ENCODE measurements around the gene ZNF776.
"Not testable (repeated sequence)": the region's sequence is repeated elsewhere in the genome, so short reads cannot be mapped to it uniquely, and the experiment has no call there.

Gene ZNF776

GRCh38 chr19:57746580-57747471 lies at the start of gene ZNF776:
Gene ZNF776 (plus strand): TSS chr19:57746815. CDS start chr19:57747059, 244 bp downstream.
- peak; percentile 98 for ATAC-seq (replicated peaks; ENCODE audit: extremely low read depth, poor library complexity, severe bottlenecking)
- H3K4me3 Mint-ChIP-seq = peak within 1 kb of the TSS; percentile 98
- H3K27ac Mint-ChIP-seq (ENCODE audit: low read depth) = peak within 1 kb of the TSS; percentile 96
- H3K4me1 Mint-ChIP-seq = peaks cover 30% of the 10 kb centered on the region
- DNase-seq (ENCODE audit: low spot score in 2 of 2) = peak; percentile 47 to 77
- peaks cover 26% of the 10 kb centered on the region for H3K9me3 Mint-ChIP-seq
- no peaks in the 10 kb centered on the region for H3K27me3 Mint-ChIP-seq
- peaks cover 26% of the 10 kb centered on the region for H3K36me3 Mint-ChIP-seq (ENCODE audit: insufficient read depth)

- no peak overlapping the region for H3K4me3 Mint-ChIP-seq
Observed at GRCh38 chr19:57701625-57702024, 45.0 kb upstream of the ZNF776 start.

GRCh38 chr19:57706346-57706745 lies 40.3 kb upstream of the ZNF776 start:
- Mint-ChIP-seq H3K27ac (ENCODE audit: low read depth) (no peak overlapping the region), H3K4me3 (no peak overlapping the region)
- no peak for ATAC-seq (replicated peaks; ENCODE audit: extremely low read depth, poor library complexity, severe bottlenecking)

More at GRCh38 chr19:57701625-57702024, 45.0 kb upstream of the ZNF776 start:
- peaks cover 22% of the 10 kb centered on the region for H3K9me3 Mint-ChIP-seq
- no peaks in the 10 kb centered on the region for H3K4me1 Mint-ChIP-seq
- no peak overlapping the region for H3K27ac Mint-ChIP-seq (ENCODE audit: low read depth)
- no peaks in the 10 kb centered on the region for H3K27me3 Mint-ChIP-seq
- DNase-seq (ENCODE audit: low spot score in 2 of 2) (no peak), ATAC-seq (replicated peaks; ENCODE audit: extremely low read depth, poor library complexity, severe bottlenecking) (no peak)
- H3K36me3 Mint-ChIP-seq (ENCODE audit: insufficient read depth) = peaks cover 11% of the 10 kb centered on the region

GRCh38 chr19:57708641-57709361 lies 37.8 kb upstream of the ZNF776 start, which contains the start of gene ZNF154:
Gene ZNF154 (minus strand): TSS chr19:57709204. CDS start chr19:57708971, 233 bp downstream.
- peak within 1 kb of the TSS; percentile 78 for H3K4me3 Mint-ChIP-seq
- peaks cover 9% of the 10 kb centered on the region for H3K36me3 Mint-ChIP-seq (ENCODE audit: insufficient read depth)
- DNase-seq (ENCODE audit: low spot score in 2 of 2) (peak in 1 of 2 donors; percentile 16), ATAC-seq (replicated peaks; ENCODE audit: extremely low read depth, poor library complexity, severe bottlenecking) (peak; percentile 83)
- H3K9me3 Mint-ChIP-seq = peaks cover 25% of the 10 kb centered on the region
- H3K27ac Mint-ChIP-seq (ENCODE audit: low read depth) = peak within 1 kb of the TSS; percentile 85
- H3K27me3 Mint-ChIP-seq = peaks cover 10% of the 10 kb centered on the region
- H3K4me1 Mint-ChIP-seq = peaks cover 18% of the 10 kb centered on the region

More at GRCh38 chr19:57706346-57706745, 40.3 kb upstream of the ZNF776 start:
- no peak for DNase-seq (ENCODE audit: low spot score in 2 of 2)
- H3K4me1 Mint-ChIP-seq = peaks cover 18% of the 10 kb centered on the region
- H3K36me3 Mint-ChIP-seq (ENCODE audit: insufficient read depth) = peaks cover 13% of the 10 kb centered on the region
- H3K9me3 Mint-ChIP-seq = peaks cover 34% of the 10 kb centered on the region
- peaks cover 10% of the 10 kb centered on the region for H3K27me3 Mint-ChIP-seq

- no peak for DNase-seq (ENCODE audit: low spot score in 2 of 2)
- Mint-ChIP-seq H3K4me1 (peaks cover 18% of the 10 kb centered on the region), H3K9me3 (peaks cover 25% of the 10 kb centered on the region), H3K27ac (ENCODE audit: low read depth) (peak overlapping the region; percentile 85), H3K27me3 (peaks cover 10% of the 10 kb centered on the region), H3K4me3 (no peak overlapping the region), H3K36me3 (ENCODE audit: insufficient read depth) (peaks cover 9% of the 10 kb centered on the region)
- ATAC-seq (replicated peaks; ENCODE audit: extremely low read depth, poor library complexity, severe bottlenecking) = no peak
Observed at GRCh38 chr19:57709616-57710015, 37.0 kb upstream of the ZNF776 start.

- Mint-ChIP-seq H3K36me3 (ENCODE audit: insufficient read depth) (peaks cover 6% of the 10 kb centered on the region), H3K4me1 (peaks cover 15% of the 10 kb centered on the region), H3K27me3 (peaks cover 8% of the 10 kb centered on the region), H3K4me3 (no peak overlapping the region), H3K9me3 (peaks cover 22% of the 10 kb centered on the region), H3K27ac (ENCODE audit: low read depth) (no peak overlapping the region)
- DNase-seq (ENCODE audit: low spot score in 2 of 2) (no peak), ATAC-seq (replicated peaks; ENCODE audit: extremely low read depth, poor library complexity, severe bottlenecking) (no peak)
Observed at GRCh38 chr19:57712222-57712621, 34.4 kb upstream of the ZNF776 start.

GRCh38 chr19:57719424-57719823 lies 27.2 kb upstream of the ZNF776 start:
- peaks cover 20% of the 10 kb centered on the region for H3K36me3 Mint-ChIP-seq (ENCODE audit: insufficient read depth)
- ATAC-seq (replicated peaks; ENCODE audit: extremely low read depth, poor library complexity, severe bottlenecking) = no peak
- peaks cover 10% of the 10 kb centered on the region for H3K4me1 Mint-ChIP-seq
- no peak overlapping the region for H3K27ac Mint-ChIP-seq (ENCODE audit: low read depth)
- DNase-seq (ENCODE audit: low spot score in 2 of 2) = no peak
- no peak overlapping the region for H3K4me3 Mint-ChIP-seq
- no peaks in the 10 kb centered on the region for H3K27me3 Mint-ChIP-seq
- H3K9me3 Mint-ChIP-seq = peaks cover 20% of the 10 kb centered on the region

GRCh38 chr19:57719901-57720519 lies 26.6 kb upstream of the ZNF776 start:
- peaks cover 16% of the 10 kb centered on the region for H3K4me1 Mint-ChIP-seq
- peaks cover 20% of the 10 kb centered on the region for H3K9me3 Mint-ChIP-seq
- no peak for ATAC-seq (replicated peaks; ENCODE audit: extremely low read depth, poor library complexity, severe bottlenecking)
- H3K36me3 Mint-ChIP-seq (ENCODE audit: insufficient read depth) = peaks cover 20% of the 10 kb centered on the region
- H3K27ac Mint-ChIP-seq (ENCODE audit: low read depth) = no peak overlapping the region
- no peaks in the 10 kb centered on the region for H3K27me3 Mint-ChIP-seq
- H3K4me3 Mint-ChIP-seq = no peak overlapping the region
- DNase-seq (ENCODE audit: low spot score in 2 of 2) = no peak

GRCh38 chr19:57720878-57721277 lies 25.7 kb upstream of the ZNF776 start:
- DNase-seq (ENCODE audit: low spot score in 2 of 2) = no peak
- no peak overlapping the region for H3K4me3 Mint-ChIP-seq
- no peak for ATAC-seq (replicated peaks; ENCODE audit: extremely low read depth, poor library complexity, severe bottlenecking)
- H3K36me3 Mint-ChIP-seq (ENCODE audit: insufficient read depth) = peaks cover 20% of the 10 kb centered on the region
- H3K27ac Mint-ChIP-seq (ENCODE audit: low read depth) = no peak overlapping the region
- H3K9me3 Mint-ChIP-seq = peaks cover 20% of the 10 kb centered on the region
- no peaks in the 10 kb centered on the region for H3K27me3 Mint-ChIP-seq
- peaks cover 17% of the 10 kb centered on the region for H3K4me1 Mint-ChIP-seq

GRCh38 chr19:57738320-57738719 lies 8.3 kb upstream of the ZNF776 start:
- not testable (repeated sequence) for H3K4me3 Mint-ChIP-seq; H3K4me1 Mint-ChIP-seq; DNase-seq (ENCODE audit: low spot score in 2 of 2); H3K9me3 Mint-ChIP-seq; H3K36me3 Mint-ChIP-seq (ENCODE audit: insufficient read depth); H3K27ac Mint-ChIP-seq (ENCODE audit: low read depth); ATAC-seq (replicated peaks; ENCODE audit: extremely low read depth, poor library complexity, severe bottlenecking)
- peaks cover 29% of the 10 kb centered on the region for H3K27me3 Mint-ChIP-seq

- ATAC-seq (replicated peaks; ENCODE audit: extremely low read depth, poor library complexity, severe bottlenecking); H3K9me3 Mint-ChIP-seq; H3K27ac Mint-ChIP-seq (ENCODE audit: low read depth); H3K4me1 Mint-ChIP-seq; H3K4me3 Mint-ChIP-seq; H3K36me3 Mint-ChIP-seq (ENCODE audit: insufficient read depth); DNase-seq (ENCODE audit: low spot score in 2 of 2): not testable (repeated sequence)
- H3K27me3 Mint-ChIP-seq = peaks cover 25% of the 10 kb centered on the region
Observed at GRCh38 chr19:57738770-57739169, 7.8 kb upstream of the ZNF776 start.

GRCh38 chr19:57747472-57747807 lies 825 bp downstream of the ZNF776 start:
- Mint-ChIP-seq H3K4me1 (peaks cover 35% of the 10 kb centered on the region), H3K9me3 (peaks cover 31% of the 10 kb centered on the region), H3K27me3 (no peaks in the 10 kb centered on the region)

More at GRCh38 chr19:57747472-57747807, 825 bp downstream of the ZNF776 start:
- Mint-ChIP-seq H3K27ac (ENCODE audit: low read depth) (peak overlapping the region; percentile 96), H3K4me3 (peak overlapping the region; percentile 98), H3K36me3 (ENCODE audit: insufficient read depth) (peaks cover 32% of the 10 kb centered on the region)
- ATAC-seq (replicated peaks; ENCODE audit: extremely low read depth, poor library complexity, severe bottlenecking) (no peak), DNase-seq (ENCODE audit: low spot score in 2 of 2) (no peak)
